T-helper 2 cell treated with Interferon-gamma antibody and Interleukin-4, amounts not matched to agents 5 μg/mL and 100 μg/mL, for 36 hours (primary cell): Measurements from ENCODE around the gene ATP1A1.

Source experiments
- DNase-seq: peaks from one replicate; pipeline ENCODE4 v3.0.0; 2021; ENCODE audit warnings: low spot score
- H3K27ac Mint-ChIP-seq: one replicate; pipeline ENCODE4 v1.8.0; 2021; ENCODE audit warnings: mild to moderate bottlenecking, mixed read lengths
- H3K27me3 Mint-ChIP-seq: one replicate; pipeline ENCODE4 v1.8.0; 2021; ENCODE audit warnings: low read depth, mixed read lengths
- H3K36me3 Mint-ChIP-seq: one replicate; pipeline ENCODE4 v1.8.0; 2021; ENCODE audit warnings: low read depth, mixed read lengths
- H3K4me1 Mint-ChIP-seq: one replicate; pipeline ENCODE4 v1.8.0; 2021; ENCODE audit warnings: low read depth, mixed read lengths
- H3K4me3 Mint-ChIP-seq: one replicate; pipeline ENCODE4 v1.8.0; 2022; ENCODE audit warnings: mild to moderate bottlenecking, moderate library complexity, mixed read lengths
- H3K9me3 Mint-ChIP-seq: one replicate; pipeline ENCODE4 v1.8.0; 2021; ENCODE audit warnings: mixed read lengths

ATP1A1 gene

GRCh38 chr1:116380499-116381242 is 7.6 kb downstream of the ATP1A1 start:
- no peak overlapping the region for H3K27ac Mint-ChIP-seq
- no peak for DNase-seq
- peaks cover 28% of the 10 kb centered on the region for H3K36me3 Mint-ChIP-seq
- no peak overlapping the region for H3K4me3 Mint-ChIP-seq
- peaks cover 49% of the 10 kb centered on the region for H3K4me1 Mint-ChIP-seq
- no peaks in the 10 kb centered on the region for H3K27me3 Mint-ChIP-seq
- no peaks in the 10 kb centered on the region for H3K9me3 Mint-ChIP-seq

DNA sequence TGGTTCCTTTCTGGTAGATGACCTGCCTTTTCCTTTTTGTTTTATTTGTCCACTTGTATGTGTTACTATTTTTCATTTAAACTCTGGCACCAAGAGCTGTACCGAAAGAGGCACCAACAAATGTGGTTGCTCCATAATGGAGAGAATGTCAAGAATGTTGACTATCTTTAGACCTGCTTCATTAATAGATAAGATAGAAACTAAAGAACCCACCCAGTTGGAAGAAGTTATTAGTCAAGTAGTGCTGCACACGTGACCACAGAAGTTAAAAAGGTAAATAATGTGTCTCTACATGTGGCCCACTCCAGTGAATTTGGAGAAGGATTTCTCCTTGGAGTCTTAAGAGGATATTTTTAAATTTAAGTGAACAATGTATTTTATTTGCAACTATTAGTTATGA is 9.3 kb downstream of the ATP1A1 start:
- no peaks in the 10 kb centered on the region for H3K9me3 Mint-ChIP-seq
- no peak for DNase-seq
- H3K27me3 Mint-ChIP-seq: no peaks in the 10 kb centered on the region
- peaks cover 35% of the 10 kb centered on the region for H3K4me1 Mint-ChIP-seq
- H3K4me3 Mint-ChIP-seq: no peak overlapping the region
- no peak overlapping the region for H3K27ac Mint-ChIP-seq
- H3K36me3 Mint-ChIP-seq: peaks cover 36% of the 10 kb centered on the region

DNA sequence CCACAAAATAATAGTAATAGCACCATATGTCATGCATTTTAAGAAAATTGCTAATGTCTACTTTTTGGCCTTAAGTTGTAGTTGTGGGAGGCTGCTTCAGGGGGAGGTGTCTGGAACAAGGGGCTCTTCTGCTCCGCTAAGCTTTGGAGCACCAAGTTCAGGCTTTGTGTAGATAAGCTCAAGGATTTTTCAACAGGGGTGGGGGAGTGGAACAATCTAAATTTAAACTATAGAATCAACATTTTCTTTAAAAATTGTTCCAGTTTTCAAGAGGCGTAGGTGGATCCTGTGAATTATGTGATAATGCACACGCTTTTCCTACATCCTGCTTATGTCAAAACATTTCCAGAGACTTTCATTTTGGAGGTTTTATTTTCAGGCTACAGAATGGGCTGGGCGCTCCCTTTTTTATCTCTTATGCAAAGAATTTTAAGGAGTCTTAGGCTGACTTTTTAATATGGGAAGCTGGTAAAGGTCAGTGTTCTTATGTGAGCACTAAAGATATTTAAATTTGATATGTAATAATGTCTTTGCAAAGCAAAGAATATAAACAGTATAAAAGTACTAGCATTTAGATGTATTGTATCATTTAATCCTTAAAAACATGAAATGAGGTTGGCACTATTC is 9.9 kb downstream of the ATP1A1 start:
- H3K9me3 Mint-ChIP-seq: no peaks in the 10 kb centered on the region
- no peak overlapping the region for H3K4me3 Mint-ChIP-seq
- H3K27ac Mint-ChIP-seq: no peak overlapping the region
- peaks cover 29% of the 10 kb centered on the region for H3K4me1 Mint-ChIP-seq
- H3K27me3 Mint-ChIP-seq: no peaks in the 10 kb centered on the region
- H3K36me3 Mint-ChIP-seq: peaks cover 42% of the 10 kb centered on the region
- no peak for DNase-seq

GRCh38 chr1:116386042-116386441 is 13.0 kb downstream of the ATP1A1 start:
- Mint-ChIP-seq H3K9me3 (no peaks in the 10 kb centered on the region), H3K36me3 (peaks cover 63% of the 10 kb centered on the region), H3K4me3 (no peak overlapping the region), H3K27ac (no peak overlapping the region), H3K27me3 (no peaks in the 10 kb centered on the region), H3K4me1 (peaks cover 31% of the 10 kb centered on the region)
- DNase-seq: no peak

DNA sequence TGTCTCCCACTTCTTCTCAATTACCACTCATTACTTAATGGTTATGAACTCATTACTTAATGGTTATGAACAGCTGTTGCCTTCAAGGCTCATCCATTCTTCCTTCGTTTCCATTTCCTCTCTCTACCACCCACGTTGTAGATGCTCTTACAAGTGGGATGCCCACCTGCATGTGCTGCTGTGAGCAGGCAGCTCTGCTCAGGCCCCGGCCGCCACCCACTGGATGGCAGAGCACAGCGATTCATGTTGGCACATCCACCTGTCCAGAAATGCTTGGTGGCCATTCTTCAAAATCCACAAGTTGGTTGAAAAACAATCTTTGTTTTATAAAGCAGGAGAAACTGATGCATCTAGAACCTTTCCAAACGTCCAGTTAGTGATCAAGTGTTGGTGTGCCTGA is 14.5 kb downstream of the ATP1A1 start:
- Mint-ChIP-seq H3K27me3 (no peaks in the 10 kb centered on the region), H3K4me3 (no peak overlapping the region), H3K36me3 (peaks cover 73% of the 10 kb centered on the region), H3K4me1 (peaks cover 30% of the 10 kb centered on the region), H3K9me3 (no peaks in the 10 kb centered on the region), H3K27ac (peak overlapping the region; percentile 27)
- DNase-seq: no peak

GRCh38 chr1:116388122-116388521 is 15.1 kb downstream of the ATP1A1 start:
- no peak overlapping the region for H3K4me3 Mint-ChIP-seq
- peaks cover 78% of the 10 kb centered on the region for H3K36me3 Mint-ChIP-seq
- H3K4me1 Mint-ChIP-seq: peaks cover 30% of the 10 kb centered on the region
- H3K9me3 Mint-ChIP-seq: no peaks in the 10 kb centered on the region
- DNase-seq: no peak
- no peak overlapping the region for H3K27ac Mint-ChIP-seq
- no peaks in the 10 kb centered on the region for H3K27me3 Mint-ChIP-seq

- no peaks in the 10 kb centered on the region for H3K9me3 Mint-ChIP-seq
- H3K4me3 Mint-ChIP-seq: no peak overlapping the region
- peak overlapping the region; percentile 46 for H3K27ac Mint-ChIP-seq
- H3K4me1 Mint-ChIP-seq: peaks cover 27% of the 10 kb centered on the region
- H3K36me3 Mint-ChIP-seq: peaks cover 82% of the 10 kb centered on the region
- no peaks in the 10 kb centered on the region for H3K27me3 Mint-ChIP-seq
- no peak for DNase-seq
Observed at GRCh38 chr1:116389013-116389412, 16.0 kb downstream of the ATP1A1 start.

- no peaks in the 10 kb centered on the region for H3K27me3 Mint-ChIP-seq
- no peak for DNase-seq
- peak overlapping the region; percentile 46 for H3K27ac Mint-ChIP-seq
- H3K9me3 Mint-ChIP-seq: no peaks in the 10 kb centered on the region
- H3K36me3 Mint-ChIP-seq: peaks cover 85% of the 10 kb centered on the region
- peaks cover 27% of the 10 kb centered on the region for H3K4me1 Mint-ChIP-seq
- H3K4me3 Mint-ChIP-seq: peak overlapping the region; percentile 8
Observed at GRCh38 chr1:116389686-116390085, 16.6 kb downstream of the ATP1A1 start.

DNA sequence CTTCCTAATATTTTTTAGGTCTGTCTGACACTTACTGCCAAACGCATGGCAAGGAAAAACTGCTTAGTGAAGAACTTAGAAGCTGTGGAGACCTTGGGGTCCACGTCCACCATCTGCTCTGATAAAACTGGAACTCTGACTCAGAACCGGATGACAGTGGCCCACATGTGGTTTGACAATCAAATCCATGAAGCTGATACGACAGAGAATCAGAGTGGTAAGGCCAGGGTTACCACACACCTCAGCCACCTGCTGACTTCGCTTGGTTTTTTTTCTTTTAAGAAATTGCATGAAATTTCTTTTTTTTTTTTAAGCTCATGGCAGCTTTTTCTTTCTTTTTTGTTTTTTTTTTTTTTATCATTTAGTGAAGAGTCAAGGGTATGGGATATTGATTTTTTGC is 17.2 kb downstream of the ATP1A1 start:
- H3K4me1 Mint-ChIP-seq: peaks cover 27% of the 10 kb centered on the region
- H3K36me3 Mint-ChIP-seq: peaks cover 83% of the 10 kb centered on the region
- H3K9me3 Mint-ChIP-seq: no peaks in the 10 kb centered on the region
- DNase-seq: peak; percentile 34
- no peaks in the 10 kb centered on the region for H3K27me3 Mint-ChIP-seq
- H3K4me3 Mint-ChIP-seq: no peak overlapping the region
- H3K27ac Mint-ChIP-seq: no peak overlapping the region

DNA sequence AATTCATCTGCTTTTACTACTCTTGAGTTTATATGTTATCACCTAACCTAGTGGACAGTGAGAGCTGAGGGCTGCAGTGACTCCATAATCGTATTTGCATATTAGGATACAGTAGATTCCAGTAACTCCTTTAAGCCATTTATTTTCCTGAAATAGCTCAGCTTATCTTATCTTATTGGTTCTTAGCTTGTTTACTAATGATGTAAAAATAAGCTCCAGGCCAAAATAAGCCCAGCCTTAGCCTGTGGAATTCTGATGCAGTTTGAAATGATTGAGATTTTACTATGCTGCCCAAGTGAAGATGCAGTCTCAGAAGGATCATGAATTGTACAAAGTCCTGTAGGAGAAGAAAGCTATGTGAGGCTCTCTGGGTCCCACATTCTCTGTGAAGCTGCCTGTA is 18.1 kb downstream of the ATP1A1 start:
- DNase-seq: no peak
- Mint-ChIP-seq H3K4me1 (peaks cover 27% of the 10 kb centered on the region), H3K4me3 (no peak overlapping the region), H3K27ac (no peak overlapping the region), H3K27me3 (no peaks in the 10 kb centered on the region), H3K9me3 (no peaks in the 10 kb centered on the region), H3K36me3 (peaks cover 80% of the 10 kb centered on the region)

GRCh38 chr1:116392717-116393404 is 19.8 kb downstream of the ATP1A1 start:
- no peak overlapping the region for H3K4me3 Mint-ChIP-seq
- H3K27me3 Mint-ChIP-seq: no peaks in the 10 kb centered on the region
- no peak for DNase-seq
- H3K4me1 Mint-ChIP-seq: peaks cover 27% of the 10 kb centered on the region
- peaks cover 84% of the 10 kb centered on the region for H3K36me3 Mint-ChIP-seq
- peak overlapping the region; percentile 37 for H3K27ac Mint-ChIP-seq
- H3K9me3 Mint-ChIP-seq: no peaks in the 10 kb centered on the region

- Mint-ChIP-seq H3K27ac (no peak overlapping the region), H3K36me3 (peaks cover 84% of the 10 kb centered on the region)
- no peak for DNase-seq
Observed at GRCh38 chr1:116393792-116394191, 20.7 kb downstream of the ATP1A1 start.

DNA sequence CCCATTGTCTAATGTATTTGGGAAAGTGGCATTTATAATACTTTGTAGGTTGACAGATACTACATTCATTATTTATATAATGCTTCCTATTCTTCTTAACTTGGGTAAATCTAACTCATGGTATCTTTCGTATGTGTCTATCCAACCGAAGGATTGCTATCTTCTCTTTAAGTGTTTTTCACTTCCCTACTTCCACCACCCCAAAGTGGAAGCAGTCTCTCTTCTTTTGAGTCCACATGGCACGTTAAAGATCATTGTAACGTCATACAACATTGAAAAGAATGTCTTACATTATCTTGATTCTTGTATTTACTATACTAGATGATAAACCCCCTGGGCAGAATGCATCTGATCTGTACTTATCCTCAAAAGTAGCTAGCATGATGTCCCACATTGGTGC is 21.2 kb downstream of the ATP1A1 start:
- H3K27ac Mint-ChIP-seq: no peak overlapping the region
- peaks cover 83% of the 10 kb centered on the region for H3K36me3 Mint-ChIP-seq
- no peak for DNase-seq
- no peaks in the 10 kb centered on the region for H3K9me3 Mint-ChIP-seq
- no peak overlapping the region for H3K4me3 Mint-ChIP-seq
- H3K4me1 Mint-ChIP-seq: peaks cover 14% of the 10 kb centered on the region
- H3K27me3 Mint-ChIP-seq: no peaks in the 10 kb centered on the region

More at GRCh38 chr1:116393792-116394191, 20.7 kb downstream of the ATP1A1 start:
- no peaks in the 10 kb centered on the region for H3K9me3 Mint-ChIP-seq
- H3K4me1 Mint-ChIP-seq: peaks cover 18% of the 10 kb centered on the region
- no peaks in the 10 kb centered on the region for H3K27me3 Mint-ChIP-seq
- H3K4me3 Mint-ChIP-seq: no peak overlapping the region

DNA sequence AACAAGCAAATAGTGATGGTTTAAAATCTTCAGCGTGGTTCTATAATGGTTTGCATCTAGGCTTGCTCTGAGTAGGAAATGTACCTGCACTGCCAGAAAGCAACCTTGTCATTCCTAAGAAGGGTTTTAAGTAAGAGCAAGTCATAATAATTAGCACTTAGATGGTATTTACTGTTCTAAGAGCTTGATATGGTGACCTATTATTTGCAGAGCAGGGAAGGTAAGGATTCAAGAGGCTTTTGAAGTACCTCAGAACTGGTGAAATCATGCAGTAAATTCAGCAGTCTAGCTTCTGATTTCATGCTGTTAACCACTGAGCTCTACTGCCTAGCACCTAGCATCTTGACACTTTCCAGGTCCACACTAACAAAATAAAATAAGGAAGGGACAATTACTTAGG is 23.7 kb downstream of the ATP1A1 start:
- H3K27me3 Mint-ChIP-seq: no peaks in the 10 kb centered on the region
- H3K9me3 Mint-ChIP-seq: no peaks in the 10 kb centered on the region
- peaks cover 6% of the 10 kb centered on the region for H3K4me1 Mint-ChIP-seq
- H3K36me3 Mint-ChIP-seq: peaks cover 82% of the 10 kb centered on the region
- no peak for DNase-seq
- no peak overlapping the region for H3K27ac Mint-ChIP-seq
- H3K4me3 Mint-ChIP-seq: no peak overlapping the region
